Loucy (cell line): ENCODE results near the gene DSG2.

Source experiments
- H2AFZ ChIP-seq: fragments of 200-600 bp; sonication (generic); 2 replicates; pipeline ENCODE4 v1.6.0; 2016; ENCODE audit warnings: antibody characterized with exemption, mild to moderate bottlenecking, low read length, moderate library complexity
- H3F3A ChIP-seq: fragments of 200-600 bp; 2 replicates; pipeline ENCODE4 v1.6.0; 2016; ENCODE audit warnings: antibody characterized with exemption, low read depth, mild to moderate bottlenecking
- H3K27me3 ChIP-seq: fragments of 200-600 bp; sonication (generic); 2 replicates; pipeline ENCODE4 v1.6.1; 2014; ENCODE audit warnings: low read length, mild to moderate bottlenecking; ENCODE audit not compliant: insufficient read depth, poor library complexity, severe bottlenecking
- H3K36me3 ChIP-seq: fragments of 200-600 bp; sonication (generic); 2 replicates; pipeline ENCODE4 v1.6.1; 2016; ENCODE audit warnings: low read length; ENCODE audit not compliant: insufficient read depth
- H3K4me1 ChIP-seq: fragments of 200-600 bp; sonication (generic); 2 replicates; pipeline ENCODE4 v1.5.1; 2014; ENCODE audit warnings: low read length, mild to moderate bottlenecking; ENCODE audit not compliant: insufficient read depth, poor library complexity, severe bottlenecking
- H3K4me2 ChIP-seq: fragments of 200-600 bp; sonication (generic); 2 replicates; pipeline ENCODE4 v1.6.0; 2014; ENCODE audit warnings: antibody characterized with exemption, low read length, low read depth, mild to moderate bottlenecking; ENCODE audit not compliant: poor library complexity, severe bottlenecking
- H3K4me3 ChIP-seq: fragments of 200-600 bp; sonication (generic); 2 replicates; pipeline ENCODE4 v1.5.1; 2014; ENCODE audit warnings: low read length, mild to moderate bottlenecking, mixed read lengths; ENCODE audit not compliant: poor library complexity, severe bottlenecking
- H3K79me2 ChIP-seq: fragments of 200-600 bp; sonication (generic); 2 replicates; pipeline ENCODE4 v1.6.1; 2014; ENCODE audit warnings: low read length; ENCODE audit not compliant: insufficient read depth
- H3K9ac ChIP-seq: fragments of 200-600 bp; sonication (generic); 2 replicates; pipeline ENCODE4 v1.6.0; 2014; ENCODE audit warnings: mild to moderate bottlenecking, low read depth, low read length, moderate library complexity; ENCODE audit not compliant: poor library complexity, severe bottlenecking
- H3K9me2 ChIP-seq: fragments of 200-600 bp; sonication (generic); replicated peaks from 2 replicates; pipeline ENCODE4 v1.6.1; 2016; ENCODE audit warnings: low read depth, low read length, mixed read lengths
- H3K9me3 ChIP-seq: fragments of 200-600 bp; sonication (generic); 2 replicates; pipeline ENCODE4 v1.6.1; 2014; ENCODE audit warnings: mild to moderate bottlenecking, antibody characterized with exemption, low read length, low read depth; ENCODE audit not compliant: insufficient read depth
- H4K20me1 ChIP-seq: fragments of 200-600 bp; sonication (generic); 2 replicates; pipeline ENCODE4 v1.6.0; 2014; ENCODE audit warnings: antibody characterized with exemption, low read length, mild to moderate bottlenecking; ENCODE audit not compliant: insufficient read depth, poor library complexity, severe bottlenecking
- CTCF ChIP-seq: fragments of 200-600 bp; sonication (generic); conservative IDR thresholded peaks from 2 replicates; pipeline ENCODE4 v1.5.1; 2014; ENCODE audit warnings: mild to moderate bottlenecking, antibody characterized with exemption, low read length
- EZH2phosphoT487 ChIP-seq: fragments of 200-600 bp; IDR thresholded peaks from 2 replicates; pipeline ENCODE4 v1.6.1; 2018; ENCODE audit warnings: antibody characterized with exemption, mild to moderate bottlenecking, moderate library complexity, borderline replicate concordance

The DSG2 gene

GRCh38 chr18:31590570-31590969 lies 92.6 kb downstream of the DSG2 start:
- Histone ChIP-seq H3K4me3 (no peak overlapping the region), H3K79me2 (no peaks in the 10 kb centered on the region), H4K20me1 (no peaks in the 10 kb centered on the region), H3K9ac (no peak overlapping the region), H3K9me3 (no peaks in the 10 kb centered on the region), H3K9me2 (no peaks in the 10 kb centered on the region), H2AFZ (no peak overlapping the region), H3K27me3 (no peaks in the 10 kb centered on the region), H3K4me1 (no peaks in the 10 kb centered on the region), H3F3A (no peaks in the 10 kb centered on the region), H3K36me3 (no peaks in the 10 kb centered on the region), H3K4me2 (no peak overlapping the region)
- TF ChIP-seq EZH2phosphoT487 (no peak), CTCF (no peak)

- H3K9ac ChIP-seq, result no peak overlapping the region
- no peaks in the 10 kb centered on the region for H4K20me1 ChIP-seq
- H3K36me3 ChIP-seq, result no peaks in the 10 kb centered on the region
- TF ChIP-seq CTCF (no peak), EZH2phosphoT487 (no peak)
- H3K27me3 ChIP-seq, result no peaks in the 10 kb centered on the region
- no peaks in the 10 kb centered on the region for H3K79me2 ChIP-seq
- no peaks in the 10 kb centered on the region for H3K9me2 ChIP-seq
- H3K9me3 ChIP-seq, result no peaks in the 10 kb centered on the region
- H3F3A ChIP-seq, result no peaks in the 10 kb centered on the region
- no peaks in the 10 kb centered on the region for H3K4me1 ChIP-seq
- H3K4me3 ChIP-seq, result no peak overlapping the region
- no peak overlapping the region for H3K4me2 ChIP-seq
- no peak overlapping the region for H2AFZ ChIP-seq
Observed at GRCh38 chr18:31591113-31591512, 93.1 kb downstream of the DSG2 start.

GRCh38 chr18:31591628-31592027 lies 93.7 kb downstream of the DSG2 start, which contains the start of gene TTR:
TTR (plus strand) TSS chr18:31591877; CDS start chr18:31591903, 26 bp downstream.
- H3K79me2 ChIP-seq, result no peaks in the 10 kb centered on the region
- H4K20me1 ChIP-seq, result no peaks in the 10 kb centered on the region
- H3K27me3 ChIP-seq, result no peaks in the 10 kb centered on the region
- H3K4me3 ChIP-seq, result no peak within 1 kb of the TSS
- H3K4me2 ChIP-seq, result no peak within 1 kb of the TSS
- no peak within 1 kb of the TSS for H3K9ac ChIP-seq
- no peak within 1 kb of the TSS for H2AFZ ChIP-seq
- H3K36me3 ChIP-seq, result no peaks in the 10 kb centered on the region
- TF ChIP-seq EZH2phosphoT487, result no peak
- TF ChIP-seq CTCF, result no peak
- H3F3A ChIP-seq, result no peaks in the 10 kb centered on the region
- H3K4me1 ChIP-seq, result no peaks in the 10 kb centered on the region
- no peaks in the 10 kb centered on the region for H3K9me2 ChIP-seq
- H3K9me3 ChIP-seq, result no peaks in the 10 kb centered on the region
